HEK293 (cell line): ENCODE data around the gene MAST2.
"Not testable (repeated sequence)": the region's sequence is repeated elsewhere in the genome, so short reads cannot be mapped to it uniquely, and the experiment has no call there.

Experiments
- CTCF ChIP-seq: fragments of 450-650 bp; formaldehyde crosslinking; IDR thresholded peaks from 2 replicates; pipeline ENCODE4 v1.5.1; 2016; ENCODE audit warnings: missing biosample characterization, missing genetic modification characterization
- HOXA7 ChIP-seq: sonication (generic); formaldehyde crosslinking; IDR thresholded peaks from 2 replicates; pipeline ENCODE4 v1.8.1; 2022; ENCODE audit warnings: missing genetic modification reagents, borderline replicate concordance
- PRDM6 ChIP-seq: fragments of 450-650 bp; formaldehyde crosslinking; IDR thresholded peaks from 2 replicates; pipeline ENCODE4 v1.5.1; 2017; ENCODE audit warnings: missing biosample characterization, missing genetic modification characterization
- YY1 ChIP-seq: fragments of 450-650 bp; formaldehyde crosslinking; IDR thresholded peaks from 2 replicates; pipeline ENCODE4 v1.5.1; 2018; ENCODE audit warnings: missing biosample characterization, missing genetic modification characterization
- ZNF747 ChIP-seq: fragments of 450-650 bp; formaldehyde crosslinking; IDR thresholded peaks from 2 replicates; pipeline ENCODE4 v1.5.1; 2016; ENCODE audit warnings: missing biosample characterization, missing genetic modification characterization
- ZSCAN30 ChIP-seq: fragments of 450-650 bp; IDR thresholded peaks from 2 replicates; pipeline ENCODE4 v1.5.1; 2018; ENCODE audit warnings: missing biosample characterization, mild to moderate bottlenecking, missing genetic modification characterization, moderate library complexity

GRCh38 chr1:45857755-45858492 is 54.5 kb downstream of the MAST2 start:
- not testable (repeated sequence) for TF ChIP-seq YY1 (tag by site-specific recombination); CTCF (tag by site-specific recombination); HOXA7 (CRISPR knock-in tag); ZNF747 (tag by site-specific recombination); PRDM6 (tag by site-specific recombination); ZSCAN30 (tag by site-specific recombination)
